Calu3 (cell line): ENCODE data around the gene ABCG5. TPM values are rescaled to one million over a fixed set of nuclear protein-coding genes. Genes with fewer than 3 reads are reported as not detected.
A peak's percentile ranks its signal among the peaks of the same experiment; 100 is the strongest.

ENCODE experiments used
- BruUV-seq: library from RNA; stranded (reverse); fragments of 400-500 nt; replicated peaks from 2 replicates; lab custom pipeline; 2021; lab: Mats Ljungman, UMichigan
- CTCF ChIA-PET: fragments of 300-600 bp; sonication (Branson Sonifier 250); formaldehyde crosslinking; loops from one replicate; lab custom pipeline; 2022; ENCODE audit warnings: antibody characterized with exemption; lab: Charles Lee
- DNase-seq: peaks from one replicate; pipeline ENCODE4 v3.0.0; 2022
- H3K27ac Mint-ChIP-seq: one replicate; pipeline ENCODE4 v1.8.0; 2022; ENCODE audit warnings: mixed read lengths; ENCODE audit not compliant: unreplicated experiment
- H3K27me3 Mint-ChIP-seq: one replicate; pipeline ENCODE4 v1.8.0; 2022; ENCODE audit warnings: mixed read lengths; ENCODE audit not compliant: unreplicated experiment
- H3K36me3 Mint-ChIP-seq: one replicate; pipeline ENCODE4 v1.8.0; 2022; ENCODE audit warnings: mild to moderate bottlenecking, moderate library complexity, mixed read lengths; ENCODE audit not compliant: insufficient read depth, unreplicated experiment
- H3K4me1 Mint-ChIP-seq: one replicate; pipeline ENCODE4 v1.8.0; 2022; ENCODE audit warnings: mild to moderate bottlenecking, low read depth, mixed read lengths; ENCODE audit not compliant: unreplicated experiment
- H3K4me3 Mint-ChIP-seq: one replicate; pipeline ENCODE4 v1.8.0; 2022; ENCODE audit warnings: mild to moderate bottlenecking, low read depth, moderate library complexity, mixed read lengths; ENCODE audit not compliant: unreplicated experiment
- H3K9me3 Mint-ChIP-seq: one replicate; pipeline ENCODE4 v1.8.0; 2022; ENCODE audit warnings: low read depth, mixed read lengths; ENCODE audit not compliant: unreplicated experiment
- CTCF ChIP-seq: fragments of 200-600 bp; IDR thresholded peaks from one replicate; pipeline ENCODE4 v1.8.0; 2022; ENCODE audit warnings: antibody characterized with exemption; ENCODE audit not compliant: unreplicated experiment
- intact Hi-C: fragments of 100-400 bp; cut with micrococcal nuclease; formaldehyde crosslinking; loops from one replicate; pipeline ENCODE4 v1.10.0; 2022; ENCODE audit not compliant: unreplicated experiment
- total RNA-seq: library from RNA; stranded (reverse); gene quantifications from 2 replicates; pipeline ENCODE4 v1.2.3, GENCODE V29; 2022

ABCG5 gene
- total RNA-seq, 1 experiment from 2014 or later: 0.66 TPM

GRCh38 chr2:43822839-43823238 lies 15.8 kb downstream of the ABCG5 start:
- CTCF ChIA-PET: interaction anchor here (0.6 kb wide), 1 partner anchor 1128 kb away, joined by 4 read pairs; no protein-coding TSS in a partner anchor
- no peak overlapping the region for H3K4me3 Mint-ChIP-seq
- no TSS peak for BruUV-seq
- H3K27me3 Mint-ChIP-seq: no peaks in the 10 kb centered on the region
- no peak overlapping the region for H3K27ac Mint-ChIP-seq
- TF ChIP-seq CTCF: no peak
- peaks cover 3% of the 10 kb centered on the region for H3K9me3 Mint-ChIP-seq
- intact Hi-C loops: no loop called here
- no peak for DNase-seq
- H3K36me3 Mint-ChIP-seq: peaks cover 5% of the 10 kb centered on the region
- H3K4me1 Mint-ChIP-seq: peaks cover 32% of the 10 kb centered on the region

DNA sequence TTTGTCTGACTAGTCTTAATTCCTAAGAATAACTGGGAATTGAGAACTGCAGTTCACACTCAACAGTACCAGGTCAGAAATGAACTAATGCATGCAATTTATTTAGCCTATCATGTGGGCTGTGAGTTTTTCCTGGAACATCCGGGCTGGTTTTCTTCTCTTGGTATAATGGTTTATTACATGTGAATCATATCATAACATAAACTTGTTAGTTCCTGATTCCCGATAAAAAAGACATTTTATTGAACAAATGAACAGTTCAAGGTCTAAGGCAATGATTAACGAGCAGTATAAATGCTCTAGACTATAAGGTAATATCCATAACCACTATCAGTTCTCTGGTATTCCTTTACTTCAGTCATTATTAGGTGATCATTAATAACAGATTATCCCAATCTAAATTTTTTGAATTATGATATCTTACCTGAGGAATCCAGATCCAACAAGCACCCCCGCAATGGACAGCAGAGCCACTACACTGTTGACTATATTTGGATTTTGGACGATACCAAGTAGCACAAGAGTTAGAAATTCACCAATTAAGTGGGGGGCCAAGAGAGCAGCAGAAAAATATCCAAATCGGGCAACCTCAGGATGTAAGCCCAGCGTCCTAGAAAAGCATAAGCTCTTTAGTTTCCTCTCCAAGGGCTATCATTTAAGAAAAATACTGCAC lies 19.0 kb downstream of the ABCG5 start:
- peak; percentile 29 for DNase-seq
- intact Hi-C loops: no loop called here
- CTCF ChIA-PET: interaction anchor here (0.5 kb wide), 1 partner anchor 183 kb away, joined by 5 read pairs; no protein-coding TSS in a partner anchor
- Mint-ChIP-seq H3K27me3 (no peaks in the 10 kb centered on the region), H3K9me3 (peaks cover 6% of the 10 kb centered on the region), H3K4me3 (no peak overlapping the region), H3K36me3 (peaks cover 9% of the 10 kb centered on the region), H3K4me1 (peaks cover 47% of the 10 kb centered on the region), H3K27ac (peak overlapping the region; percentile 8)
- no TSS peak for BruUV-seq
- TF ChIP-seq CTCF: no peak

- intact Hi-C loops: no loop called here
- Mint-ChIP-seq H3K27ac (peak overlapping the region; percentile 8), H3K4me3 (peak overlapping the region; percentile 44), H3K4me1 (peaks cover 47% of the 10 kb centered on the region), H3K36me3 (peaks cover 9% of the 10 kb centered on the region), H3K27me3 (no peaks in the 10 kb centered on the region), H3K9me3 (peaks cover 6% of the 10 kb centered on the region)
- no TSS peak for BruUV-seq
- no peak for TF ChIP-seq CTCF
- DNase-seq: peak; percentile 76
- CTCF ChIA-PET: interaction anchor here (0.5 kb wide), 1 partner anchor 182 kb away, joined by 5 read pairs; no protein-coding TSS in a partner anchor
Measured at GRCh38 chr2:43818761-43819160, 19.9 kb downstream of the ABCG5 start.

GRCh38 chr2:43814711-43815110 lies 23.9 kb downstream of the ABCG5 start:
- TF ChIP-seq CTCF: no peak
- Mint-ChIP-seq H3K4me1 (peaks cover 19% of the 10 kb centered on the region), H3K27me3 (no peaks in the 10 kb centered on the region), H3K27ac (no peak overlapping the region), H3K4me3 (no peak overlapping the region), H3K9me3 (peaks cover 3% of the 10 kb centered on the region), H3K36me3 (peaks cover 9% of the 10 kb centered on the region)
- intact Hi-C loops: no loop called here
- CTCF ChIA-PET: no interaction called here
- DNase-seq: no peak
- no TSS peak for BruUV-seq
